RPMI7951 (cell line): ENCODE results near the gene HINFP. TPM values are rescaled to one million over a fixed set of nuclear protein-coding genes. Genes with fewer than 3 reads are reported as not detected.

Experiments
- DNase-seq: peaks from one replicate; pipeline ENCODE4 v3.0.0-alpha.2; 2012; ENCODE audit warnings: low read depth
- total RNA-seq: library from RNA; depleted of rRNA; stranded (reverse); fragments of >200 nt; shearing (Covaris generic); gene quantifications from 2 replicates; pipeline ENCODE4 v1.2.3, GENCODE V29; 2014; rRNA removed

The HINFP gene
- 13.2 and 16.5 TPM in 2 replicates for total RNA-seq

GRCh38 chr11:119121008-119121810, at the start of gene HINFP:
Gene HINFP, plus strand, starts transcription at chr11:119121580. Its CDS starts 5,365 bp downstream, at chr11:119126945.
- peak; percentile 99 for DNase-seq

GRCh38 chr11:119077839-119078238, 43.5 kb upstream of the HINFP start:
- DNase-seq: no peak

GRCh38 chr11:119078675-119079420, 42.5 kb upstream of the HINFP start:
- DNase-seq: no peak

- DNase-seq: no peak
Measured at GRCh38 chr11:119081682-119082260, 39.6 kb upstream of the HINFP start.

- DNase-seq: peak; percentile 95
Measured at GRCh38 chr11:119084663-119085436, 36.5 kb upstream of the HINFP start, which contains the start of gene HMBS. Gene HMBS, plus strand, starts transcription at chr11:119084881. Its CDS starts 153 bp downstream, at chr11:119085034.

GRCh38 chr11:119085437-119085847, 35.9 kb upstream of the HINFP start:
- DNase-seq: no peak

GRCh38 chr11:119087123-119087522, 34.3 kb upstream of the HINFP start:
- no peak for DNase-seq

GRCh38 chr11:119087747-119088241, 33.6 kb upstream of the HINFP start:
- DNase-seq: no peak

- DNase-seq: no peak
Measured at GRCh38 chr11:119088406-119088805, 33.0 kb upstream of the HINFP start.

GRCh38 chr11:119089319-119089718, 32.1 kb upstream of the HINFP start:
- no peak for DNase-seq

- no peak for DNase-seq
Measured at GRCh38 chr11:119091178-119091577, 30.2 kb upstream of the HINFP start.

- DNase-seq: no peak
Measured at GRCh38 chr11:119091966-119092879, 29.2 kb upstream of the HINFP start.

- peak; percentile 51 for DNase-seq
Measured at GRCh38 chr11:119092880-119093842, 28.2 kb upstream of the HINFP start.

GRCh38 chr11:119093942-119094815, 27.2 kb upstream of the HINFP start:
- DNase-seq: no peak

- DNase-seq: peak; percentile 81
Measured at GRCh38 chr11:119094816-119095065, 26.6 kb upstream of the HINFP start.

- DNase-seq: peak; percentile 100
Measured at GRCh38 chr11:119095066-119095880, 26.1 kb upstream of the HINFP start.

GRCh38 chr11:119099711-119100110, 21.7 kb upstream of the HINFP start:
- DNase-seq: no peak
